Activated CD8-positive, alpha-beta memory T cell treated with anti-CD3 and anti-CD28 coated beads, Interleukin-2, amount 50 U/mL, for 4 hours (primary cell): ENCODE data around the gene YY2.

ENCODE experiments used
- DNase-seq: peaks from one replicate; pipeline ENCODE4 v3.0.0-alpha.2; 2020

YY2 gene

GRCh38 chrX:21881881-21882574 is 26.2 kb downstream of the YY2 start:
- DNase-seq = no peak

- DNase-seq = no peak
Observed at GRCh38 chrX:21883258-21883657, 27.5 kb downstream of the YY2 start.

- no peak for DNase-seq
Observed at GRCh38 chrX:21885568-21885967, 29.8 kb downstream of the YY2 start.

- no peak for DNase-seq
Observed at GRCh38 chrX:21905313-21905712, 49.5 kb downstream of the YY2 start.

- no peak for DNase-seq
Observed at GRCh38 chrX:21905953-21906352, 50.2 kb downstream of the YY2 start.

DNA sequence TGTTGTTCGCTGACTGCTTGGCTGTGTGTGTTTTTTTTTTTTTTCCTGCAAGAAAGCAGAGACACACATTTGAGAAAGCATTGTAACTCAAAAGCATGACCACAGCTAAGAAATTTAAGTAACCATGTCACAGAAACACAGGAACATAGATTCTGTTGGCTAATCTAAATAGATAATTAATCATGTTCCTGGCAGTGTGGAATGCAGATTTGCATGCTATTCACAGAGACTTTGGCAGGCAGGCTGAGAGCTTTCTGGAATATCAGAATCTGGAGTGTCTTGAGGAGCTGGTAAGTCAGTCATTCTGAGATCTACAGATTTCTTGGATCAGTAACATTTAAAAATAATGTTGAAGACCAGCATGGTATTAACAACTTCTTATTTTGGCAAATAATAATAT is 51.5 kb downstream of the YY2 start:
- DNase-seq = no peak
